ENCODE data around the gene GHRH.

- TF ChIP-seq CTCF (IDR thresholded peaks at IDR 0.05; ENCODE audit: borderline replicate concordance, extremely low read depth, low read length, poor library complexity, severe bottlenecking) (no peak), EZH2 (IDR thresholded peaks at IDR 0.05; ENCODE audit: borderline replicate concordance, low read depth, low read length, severe bottlenecking) (no peak)
Observed at GRCh38 chr20:37254114-37254878, 7.3 kb downstream of the GHRH start.

Data from DND-41 (cell line).